IMR-90 (cell line): ENCODE results near the gene ZDHHC1. TPM values are rescaled to one million over a fixed set of nuclear protein-coding genes. Genes with fewer than 3 reads are reported as not detected.
A peak's percentile ranks its signal among the peaks of the same experiment; 100 is the strongest.

Source experiments
- ATAC-seq: fragments of 200-7000 bp; cut with Tn5 transposase; 2 replicates; pipeline ENCODE4 v1.9.1; 2020; ENCODE audit warnings: low read depth, mild to moderate bottlenecking, moderate library complexity
- BruUV-seq: library from RNA; stranded (reverse); fragments of 400-500 nt; replicated peaks from 2 replicates; lab custom pipeline; 2021; lab: Mats Ljungman, UMichigan
- CTCF ChIA-PET: fragments of 300-600 bp; formaldehyde crosslinking; extraction: SDS; loops from one replicate; lab custom pipeline; 2021; ENCODE audit warnings: antibody characterized with exemption; lab: Yijun Ruan, JAX
- POLR2A ChIA-PET: fragments of 300-600 bp; sonication (Branson Sonifier 250); formaldehyde crosslinking; loops from one replicate; lab custom pipeline; 2022; ENCODE audit warnings: antibody characterized with exemption; ENCODE audit not compliant: unreplicated experiment; lab: Charles Lee
- DNase-seq: peaks from one replicate; pipeline ENCODE4 v3.0.0; 2013
- H2AFZ ChIP-seq: replicated peaks from 2 replicates; pipeline ENCODE3; 2013; ENCODE audit warnings: low read length, mild to moderate bottlenecking; ENCODE audit not compliant: poor library complexity
- H2AK5ac ChIP-seq: 2 replicates; pipeline ENCODE4 v1.6.1; 2013; ENCODE audit warnings: low read depth, low read length, inconsistent platforms
- H2AK9ac ChIP-seq: replicated peaks from 2 replicates; pipeline ENCODE3; 2013; ENCODE audit warnings: mild to moderate bottlenecking, low read depth, low read length, moderate library complexity; ENCODE audit not compliant: poor library complexity
- H2BK120ac ChIP-seq: 2 replicates; pipeline ENCODE4 v1.6.1; 2013; ENCODE audit warnings: low read depth, low read length, inconsistent platforms
- H2BK15ac ChIP-seq: 3 replicates; pipeline ENCODE4 v1.6.1; 2013; ENCODE audit warnings: low read depth, low read length, inconsistent platforms
- H2BK20ac ChIP-seq: 2 replicates; pipeline ENCODE4 v1.6.1; 2013; ENCODE audit warnings: low read depth, mild to moderate bottlenecking, inconsistent platforms, low read length, moderate library complexity
- H2BK5ac ChIP-seq: 2 replicates; pipeline ENCODE4 v1.6.1; 2013; ENCODE audit warnings: mild to moderate bottlenecking, low read depth, low read length, inconsistent platforms; ENCODE audit not compliant: poor library complexity, severe bottlenecking
- H3K14ac ChIP-seq: replicated peaks from 2 replicates; pipeline ENCODE4 v1.6.1; 2013; ENCODE audit warnings: low read depth, low read length, inconsistent platforms
- H3K18ac ChIP-seq: 2 replicates; pipeline ENCODE4 v1.6.1; 2013; ENCODE audit warnings: low read depth, low read length, control low read depth
- H3K23ac ChIP-seq: 2 replicates; pipeline ENCODE4 v1.6.1; 2013; ENCODE audit warnings: low read depth, low read length, inconsistent platforms
- H3K27ac ChIP-seq: 2 replicates; pipeline ENCODE4 v1.5.1; 2013; ENCODE audit warnings: mild to moderate bottlenecking, control low read depth, low read length; ENCODE audit not compliant: insufficient read depth
- H3K27me3 ChIP-seq: 2 replicates; pipeline ENCODE4 v1.6.1; 2013; ENCODE audit warnings: low read length; ENCODE audit not compliant: control insufficient read depth, insufficient read depth
- H3K36me3 ChIP-seq: 2 replicates; pipeline ENCODE4 v1.6.1; 2013; ENCODE audit warnings: low read length, mixed read lengths; ENCODE audit not compliant: control insufficient read depth, insufficient read depth
- H3K4ac ChIP-seq: 2 replicates; pipeline ENCODE4 v1.6.1; 2013; ENCODE audit warnings: low read depth, low read length, inconsistent platforms
- H3K4me1 ChIP-seq: 2 replicates; pipeline ENCODE4 v1.6.1; 2013; ENCODE audit warnings: low read length, mixed read lengths; ENCODE audit not compliant: control insufficient read depth, insufficient read depth
- H3K4me2 ChIP-seq: 2 replicates; pipeline ENCODE4 v1.6.1; 2013; ENCODE audit warnings: low read depth, mild to moderate bottlenecking, control low read depth, low read length, moderate library complexity
- H3K4me3 ChIP-seq: 2 replicates; pipeline ENCODE4 v1.5.1; 2013; ENCODE audit warnings: low read depth, mild to moderate bottlenecking, control low read depth, low read length, moderate library complexity; ENCODE audit not compliant: insufficient read depth
- H3K56ac ChIP-seq: 2 replicates; pipeline ENCODE4 v1.6.1; 2013; ENCODE audit warnings: low read length, inconsistent platforms; ENCODE audit not compliant: insufficient read depth; ENCODE audit errors: extremely low read depth
- H3K79me1 ChIP-seq, 2 experiments: 2 replicates each; pipeline ENCODE4 v1.6.1; 2013; ENCODE audit warnings: low read length in 2 of 2, inconsistent platforms in 1 of 2, low read depth in 1 of 2
- H3K9ac ChIP-seq: 2 replicates; pipeline ENCODE4 v1.6.1; 2013; ENCODE audit warnings: low read depth, low read length, control low read depth
- H3K9me1 ChIP-seq: 2 replicates; pipeline ENCODE4 v1.6.1; 2013; ENCODE audit warnings: low read length, inconsistent platforms; ENCODE audit not compliant: insufficient read depth
- H3K9me3 ChIP-seq: 2 replicates; pipeline ENCODE4 v1.6.1; 2013; ENCODE audit warnings: low read length; ENCODE audit not compliant: control insufficient read depth, insufficient read depth
- H4K20me1 ChIP-seq: 2 replicates; pipeline ENCODE4 v1.6.1; 2013; ENCODE audit warnings: low read length, inconsistent platforms; ENCODE audit not compliant: insufficient read depth
- H4K5ac ChIP-seq: 2 replicates; pipeline ENCODE4 v1.6.1; 2013; ENCODE audit warnings: mild to moderate bottlenecking, low read depth, low read length, control low read depth
- H4K8ac ChIP-seq, 2 experiments: 2 replicates each; pipeline ENCODE4 v1.6.1; 2013; ENCODE audit warnings: low read depth in 2 of 2, low read length in 2 of 2, control low read depth in 1 of 2, inconsistent platforms in 1 of 2
- H4K91ac ChIP-seq: 2 replicates; pipeline ENCODE4 v1.6.1; 2013; ENCODE audit warnings: low read depth, low read length, inconsistent platforms; ENCODE audit not compliant: insufficient read depth
- CEBPB ChIP-seq: IDR thresholded peaks from 2 replicates; pipeline ENCODE4 v1.6.1; 2012; ENCODE audit warnings: low read depth, low read length, improper control_type of control experiment
- CHD1 ChIP-seq: IDR thresholded peaks from 2 replicates; pipeline ENCODE4 v1.6.1; 2012; ENCODE audit warnings: low read depth, low read length, improper control_type of control experiment
- CTCF ChIP-seq: conservative IDR thresholded peaks from 2 replicates; pipeline ENCODE4 v1.5.1; 2012; ENCODE audit warnings: mild to moderate bottlenecking, low read depth, low read length, improper control_type of control experiment
- ELK1 ChIP-seq: fragments of 150-350 bp; IDR thresholded peaks from 2 replicates; pipeline ENCODE4 v1.6.1; 2016; ENCODE audit warnings: low read depth, mild to moderate bottlenecking, low read length, moderate library complexity, borderline replicate concordance
- MAFK ChIP-seq: IDR thresholded peaks from 2 replicates; pipeline ENCODE4 v1.6.1; 2012; ENCODE audit warnings: low read depth, low read length, improper control_type of control experiment
- MAZ ChIP-seq: IDR thresholded peaks from 2 replicates; pipeline ENCODE4 v1.6.1; 2012; ENCODE audit warnings: low read depth, mild to moderate bottlenecking, low read length, improper control_type of control experiment, moderate library complexity, borderline replicate concordance
- MXI1 ChIP-seq: IDR thresholded peaks from 2 replicates; pipeline ENCODE4 v1.6.1; 2012; ENCODE audit warnings: low read depth, mild to moderate bottlenecking, low read length, moderate library complexity, borderline replicate concordance
- POLR2A ChIP-seq: IDR thresholded peaks from 2 replicates; pipeline ENCODE4 v1.6.1; 2012; ENCODE audit warnings: mild to moderate bottlenecking, low read depth, low read length
- RAD21 ChIP-seq: IDR thresholded peaks from 2 replicates; pipeline ENCODE4 v1.6.1; 2012; ENCODE audit warnings: low read length, improper control_type of control experiment
- RFX5 ChIP-seq: IDR thresholded peaks from 2 replicates; pipeline ENCODE4 v1.8.0; 2012; ENCODE audit warnings: low read depth, mild to moderate bottlenecking, low read length, moderate library complexity
- SMC3 ChIP-seq: fragments of 150-350 bp; IDR thresholded peaks from 2 replicates; pipeline ENCODE4 v1.6.1; 2016; ENCODE audit warnings: low read depth, mild to moderate bottlenecking, antibody characterized with exemption, low read length, moderate library complexity
- whole genome bisulfite sequencing, 2 experiments: methylation state at CpG; one replicate each; pipeline versions ENCODE4 v1.1.5 to v1.1.7; 2013; ENCODE audit warnings: missing lambda C conversion rate in 2 of 2; ENCODE audit not compliant: insufficient read length in 1 of 2; ENCODE audit errors: extremely low coverage in 2 of 2; 5-methylcytosine and 5-hydroxymethylcytosine counted together
- dilution Hi-C: fragments of 300-500 bp; cut with HindIII; formaldehyde crosslinking; loops from one replicate; pipeline ENCODE4 v1.14.3; 2018; ENCODE audit warnings: low sequenced_read_pairs; ENCODE audit not compliant: unreplicated experiment
- in situ Hi-C: fragments of 300-500 bp; cut with MboI; formaldehyde crosslinking; loops from 3 replicates; pipeline ENCODE4 v1.14.3; 2019; ENCODE audit warnings: low sequenced_read_pairs, inconsistent platforms, mixed read lengths
- intact Hi-C: fragments of 100-400 bp; cut with micrococcal nuclease; formaldehyde crosslinking; loops from 2 replicates; pipeline ENCODE4 v1.10.0; 2022
- polyA plus RNA-seq, 3 experiments: library from polyadenylated mRNA; depleted of rRNA; stranded (reverse); fragments of >200 nt; gene quantifications; 2 replicates each; pipeline ENCODE4 v1.2.3, GENCODE V29; 2012; ENCODE audit warnings: low replicate concordance in 1 of 3
- total RNA-seq: library from RNA; depleted of rRNA; stranded (reverse); fragments of >200 nt; gene quantifications from 2 replicates; pipeline ENCODE4 v1.2.3, GENCODE V29; 2012

ZDHHC1 gene
- total and polyA plus RNA-seq, 2 of the 4 experiments (the other 2 are of a cell fraction): 2.0 to 5.9 TPM

GRCh38 chr16:67429799-67430503 is 13.7 kb upstream of the ZDHHC1 start (continued):
- no peak for TF ChIP-seq MAFK

GRCh38 chr16:67429053-67429798 is 12.9 kb upstream of the ZDHHC1 start:
- no peak overlapping the region for H2BK15ac ChIP-seq
- H3K4me3 ChIP-seq: no peak overlapping the region
- H3K36me3 ChIP-seq: no peaks in the 10 kb centered on the region
- H2BK5ac ChIP-seq: no peak overlapping the region
- no peak overlapping the region for H3K9ac ChIP-seq
- H2AFZ ChIP-seq: no peak overlapping the region
- no peak overlapping the region for H2BK120ac ChIP-seq
- no peak overlapping the region for H2AK9ac ChIP-seq
- H4K20me1 ChIP-seq: peaks cover 10% of the 10 kb centered on the region; the same call in 1 of the 2 replicates
- ChIA-PET CTCF (interaction anchor here (0.6 to 1.6 kb wide), 3 partner anchors 17 to 108 kb away, joined by 4 to 12 read pairs (median 7); no protein-coding TSS in a partner anchor), POLR2A (no interaction called here)
- TF ChIP-seq RFX5 (no peak), CHD1 (no peak), ELK1 (no peak), MXI1 (no peak), MAFK (no peak), MAZ (no peak), CEBPB (no peak), SMC3 (no peak), POLR2A (no peak), CTCF (no peak), RAD21 (no peak)
- H3K4ac ChIP-seq: no peak overlapping the region
- BruUV-seq: no TSS peak
- no peak for ATAC-seq
- H4K8ac ChIP-seq: no peak overlapping the region
- no peak overlapping the region for H3K14ac ChIP-seq
- 0 out of 2 replicates have a peak overlapping the region, but pooled peaks have one; percentile 22 for H2BK20ac ChIP-seq
- H3K23ac ChIP-seq: peak overlapping the region; percentile 56; the same call in 1 of the 2 replicates
- no peak overlapping the region for H3K4me2 ChIP-seq
- peaks cover 55% of the 10 kb centered on the region for H3K27me3 ChIP-seq
- dilution Hi-C loops (no loop called here), intact Hi-C loops (loop anchor here (5.0 kb wide), 1 partner anchor 167 kb away; no protein-coding TSS in a partner anchor), in situ Hi-C loops (no loop called here)
- H3K18ac ChIP-seq: no peak overlapping the region
- H3K56ac ChIP-seq: no peak overlapping the region
- no CpG with 5 or more reads among the region's 3 CpGs for WGBS, 2 experiments
- no peak overlapping the region for H4K91ac ChIP-seq
- no peak overlapping the region for H4K5ac ChIP-seq
- H3K27ac ChIP-seq: no peak overlapping the region
- no peak for DNase-seq
- no peaks in the 10 kb centered on the region for H3K79me1 ChIP-seq
- no peak overlapping the region for H2AK5ac ChIP-seq
- H3K9me3 ChIP-seq: no peaks in the 10 kb centered on the region
- H3K9me1 ChIP-seq: peaks cover 3% of the 10 kb centered on the region; the same call in 1 of the 2 replicates
- H3K4me1 ChIP-seq: peaks cover 5% of the 10 kb centered on the region; the same call in 1 of the 2 replicates
